ENCODE data around the gene UQCRC2.
"Not testable (repeated sequence)": the region's sequence is repeated elsewhere in the genome, so short reads cannot be mapped to it uniquely, and the experiment has no call there.

UQCRC2 gene

DNA sequence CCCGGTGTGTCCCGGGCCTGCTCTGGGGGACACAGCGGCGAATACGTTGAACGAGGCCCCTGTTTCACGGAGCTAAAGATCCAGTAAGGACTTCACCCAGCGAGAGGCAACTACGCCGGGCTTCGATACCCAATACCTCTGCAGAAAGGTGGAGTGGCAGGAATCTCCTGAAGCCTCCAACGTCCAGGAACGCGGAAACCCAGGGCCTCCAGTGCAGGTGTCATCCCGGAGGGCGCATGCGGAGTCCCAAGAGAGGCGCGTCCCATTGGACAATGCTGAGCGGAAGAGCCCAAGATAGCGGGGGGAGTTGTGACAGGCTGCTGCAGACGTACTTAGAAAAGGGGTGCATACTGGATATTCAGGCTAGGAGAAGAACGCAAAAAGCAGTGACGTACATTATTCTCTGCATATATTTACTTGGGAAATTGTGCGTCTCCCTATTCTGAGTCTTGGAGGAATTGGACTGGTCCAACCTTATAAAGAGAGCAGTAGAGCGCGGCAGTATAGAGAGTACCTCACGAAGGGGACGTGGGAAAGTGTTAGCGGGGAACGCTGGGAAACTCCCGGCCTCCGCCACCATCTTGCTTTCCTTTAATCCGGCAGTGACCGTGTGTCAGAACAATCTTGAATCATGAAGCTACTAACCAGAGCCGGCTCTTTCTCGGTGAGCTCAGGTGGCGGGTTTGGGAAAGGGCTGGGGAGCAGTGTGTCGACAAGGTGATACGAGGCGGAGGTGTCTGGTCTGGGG is at the start of gene UQCRC2:
TSS of gene UQCRC2 (plus strand) at position 569 of the 748 bp plus-strand sequence. CDS start at position 632, 63 bp downstream.
- in situ Hi-C loops (cut with HindIII; ENCODE audit: low sequenced_read_pairs) = no loop called here

DNA sequence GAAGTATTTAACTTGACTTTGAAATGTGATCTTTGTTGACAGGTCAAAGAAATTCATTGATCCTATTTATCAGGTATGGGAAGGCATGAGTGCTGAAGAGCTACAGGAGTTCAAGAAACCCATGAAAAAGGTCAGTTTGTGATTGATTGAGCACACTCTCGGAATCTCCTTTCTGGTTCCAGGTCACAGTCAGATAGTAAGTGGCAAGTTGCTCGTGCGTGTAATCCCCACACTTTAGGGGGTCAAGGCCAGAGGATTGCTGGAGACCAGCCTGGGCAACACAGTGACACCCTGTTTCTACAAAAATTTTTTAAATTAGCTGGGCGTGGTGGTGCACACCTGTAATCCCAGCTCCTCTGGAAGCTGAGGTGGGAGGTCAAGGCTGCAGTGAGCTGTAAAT is 20.5 kb upstream of the UQCRC2 start:
- in situ Hi-C loops (cut with HindIII; ENCODE audit: low sequenced_read_pairs) = not testable (repeated sequence)

DNA sequence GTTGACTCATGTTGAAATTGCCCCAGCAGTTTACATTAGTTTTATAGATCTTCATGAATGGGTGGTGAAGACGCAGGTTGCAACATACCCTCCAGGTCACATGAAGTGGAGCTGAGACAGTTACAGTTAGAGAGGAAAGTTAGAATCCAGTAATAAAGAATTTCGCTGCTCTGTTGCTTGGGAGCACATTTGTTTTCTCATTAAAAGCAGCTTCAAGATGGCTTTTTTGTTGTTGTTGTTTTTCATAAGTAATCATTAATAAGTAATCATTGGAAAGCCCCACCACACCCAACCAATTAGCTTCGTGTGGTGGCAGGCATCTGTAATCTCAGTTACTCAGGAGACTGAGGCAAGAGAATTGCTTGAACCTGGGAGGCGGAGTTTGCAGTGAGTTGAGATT is 19.8 kb upstream of the UQCRC2 start:
- in situ Hi-C loops (cut with HindIII; ENCODE audit: low sequenced_read_pairs) = not testable (repeated sequence)

DNA sequence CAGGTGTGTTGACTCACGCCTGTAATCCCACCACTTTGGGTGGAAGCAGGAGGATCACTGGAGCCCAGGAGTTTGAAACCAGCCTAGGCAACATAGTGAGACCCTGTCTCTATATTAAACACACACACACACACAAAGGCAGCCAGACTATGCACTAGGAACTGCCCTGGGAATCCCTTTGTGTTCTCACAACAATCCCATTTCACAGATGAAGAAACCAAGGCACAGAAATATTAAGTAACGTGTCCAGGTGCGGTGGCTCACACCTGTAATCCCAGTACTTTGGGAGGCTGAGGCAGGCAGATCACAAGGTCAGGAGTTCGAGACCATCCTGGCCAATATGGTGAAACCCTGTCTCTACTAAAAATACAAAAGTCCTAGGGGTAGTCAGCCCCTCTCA is 19.4 kb upstream of the UQCRC2 start:
- in situ Hi-C loops (cut with HindIII; ENCODE audit: low sequenced_read_pairs) = not testable (repeated sequence)

DNA sequence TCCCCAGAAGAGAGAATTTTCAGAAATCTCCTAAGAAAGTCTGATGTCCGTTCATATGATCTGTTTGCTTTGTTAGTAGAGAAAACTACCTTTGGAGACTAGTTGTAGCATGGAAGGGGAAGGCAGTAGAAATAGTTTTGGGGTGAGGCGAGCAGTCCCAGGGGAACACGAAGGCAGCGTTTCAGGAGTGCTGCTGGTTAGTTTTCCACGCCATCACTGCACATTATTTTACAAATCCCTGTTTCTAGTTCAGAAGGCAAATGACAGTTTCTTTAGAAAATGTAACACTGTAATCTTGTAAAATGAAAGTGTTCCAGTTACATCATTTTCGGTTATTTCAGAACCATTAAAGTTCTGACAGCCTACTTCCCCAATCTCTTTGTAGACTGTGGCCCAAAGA is 16.9 kb upstream of the UQCRC2 start:
- in situ Hi-C loops (cut with HindIII; ENCODE audit: low sequenced_read_pairs) = not testable (repeated sequence)

DNA sequence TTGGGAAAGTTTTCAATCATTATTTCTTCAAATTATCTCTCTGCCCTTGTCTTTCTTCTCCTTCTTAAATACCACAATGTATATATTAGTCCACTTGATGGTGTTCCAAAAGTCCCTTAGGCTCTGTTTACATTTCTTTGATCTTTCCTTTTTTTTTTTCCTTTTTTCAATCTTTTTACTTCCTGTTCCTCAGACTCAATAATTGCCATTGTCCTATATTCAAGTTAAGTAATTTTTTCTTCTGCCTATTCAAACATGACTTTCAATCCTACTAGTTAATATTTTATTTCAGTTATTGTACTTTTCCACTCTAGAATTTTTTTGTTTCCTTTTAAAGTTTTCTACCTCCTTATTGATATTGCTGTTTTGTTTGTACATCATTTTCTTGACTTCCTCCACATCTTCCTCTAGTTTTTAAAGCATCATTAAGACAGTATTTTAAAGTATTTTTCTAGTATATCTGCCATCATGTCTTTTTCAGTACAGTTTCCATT is 15.8 kb upstream of the UQCRC2 start:
- in situ Hi-C loops (cut with HindIII; ENCODE audit: low sequenced_read_pairs) = no loop called here

DNA sequence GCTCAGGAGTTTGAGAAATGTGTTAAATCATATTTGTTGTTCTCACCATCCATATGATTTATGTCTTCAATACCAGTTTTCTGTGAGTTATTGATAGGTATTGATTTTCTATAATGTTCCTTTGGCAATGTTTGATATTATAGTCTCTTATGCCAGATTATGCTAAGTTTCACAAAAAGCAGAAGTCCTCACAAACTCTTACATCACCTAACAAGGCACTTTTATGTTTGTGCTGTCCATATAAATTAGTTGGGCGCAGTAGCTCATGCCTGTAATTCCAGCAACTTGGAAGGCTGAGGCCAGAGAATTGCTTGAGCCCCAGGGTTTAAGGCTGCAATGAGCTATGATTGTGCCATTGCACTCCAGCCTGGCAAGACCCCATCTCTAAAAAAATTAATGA is 12.6 kb upstream of the UQCRC2 start:
- in situ Hi-C loops (cut with HindIII; ENCODE audit: low sequenced_read_pairs) = no loop called here

DNA sequence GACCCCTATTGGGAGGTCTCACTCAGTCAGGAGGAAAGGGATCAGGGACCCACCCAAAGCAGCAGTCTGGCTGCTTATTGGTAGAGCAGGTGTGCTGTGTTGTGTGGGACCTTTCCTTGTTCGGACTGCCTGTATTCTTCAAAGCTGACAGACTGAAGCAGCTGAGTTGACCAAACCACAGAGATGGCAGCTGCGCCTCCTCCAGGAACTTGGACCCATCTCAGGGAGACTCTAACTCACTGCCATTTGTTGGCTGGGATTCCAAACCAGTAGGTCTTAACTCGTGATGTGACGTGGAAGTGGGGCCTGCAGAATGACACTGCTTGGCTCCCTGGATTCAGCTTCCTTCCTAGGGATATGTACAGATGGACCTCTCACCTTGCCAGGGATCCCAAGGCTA is 9.6 kb upstream of the UQCRC2 start:
- in situ Hi-C loops (cut with HindIII; ENCODE audit: low sequenced_read_pairs) = no loop called here

DNA sequence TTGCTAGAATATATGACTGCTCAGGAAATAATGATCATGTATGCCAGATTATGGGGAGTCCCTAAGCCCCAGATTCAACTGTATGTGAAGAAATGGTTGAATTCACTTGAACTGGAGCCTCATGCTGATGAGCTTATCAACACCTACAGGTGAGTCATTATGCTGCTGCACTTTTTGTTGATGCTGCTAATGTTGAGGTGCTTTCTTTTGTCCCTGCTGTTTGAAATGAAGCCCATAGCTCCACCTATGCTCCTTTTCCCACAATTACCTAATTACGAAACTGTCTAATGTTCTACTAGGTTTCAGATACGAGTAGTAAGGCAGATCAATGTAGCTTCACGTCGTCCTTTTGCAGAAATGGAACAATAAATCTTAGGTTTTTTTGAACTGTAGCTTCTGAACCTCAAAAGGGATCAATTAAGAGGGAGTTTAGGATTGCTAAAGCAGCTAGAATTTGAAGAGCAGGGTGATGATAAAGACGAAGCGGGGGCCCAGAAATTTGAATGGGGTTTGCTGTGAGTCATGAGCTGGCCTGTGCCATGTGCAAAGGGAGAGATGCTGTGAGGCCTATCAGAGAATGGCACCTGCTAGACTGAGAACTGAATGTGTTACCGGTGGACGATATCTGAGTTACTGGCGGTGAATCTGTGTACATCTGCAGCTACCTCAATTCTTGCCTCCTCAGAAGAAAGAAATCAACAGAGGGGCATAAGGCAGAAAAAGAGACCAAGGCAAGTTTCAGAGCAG is 6.1 kb upstream of the UQCRC2 start:
- in situ Hi-C loops (cut with HindIII; ENCODE audit: low sequenced_read_pairs) = no loop called here

DNA sequence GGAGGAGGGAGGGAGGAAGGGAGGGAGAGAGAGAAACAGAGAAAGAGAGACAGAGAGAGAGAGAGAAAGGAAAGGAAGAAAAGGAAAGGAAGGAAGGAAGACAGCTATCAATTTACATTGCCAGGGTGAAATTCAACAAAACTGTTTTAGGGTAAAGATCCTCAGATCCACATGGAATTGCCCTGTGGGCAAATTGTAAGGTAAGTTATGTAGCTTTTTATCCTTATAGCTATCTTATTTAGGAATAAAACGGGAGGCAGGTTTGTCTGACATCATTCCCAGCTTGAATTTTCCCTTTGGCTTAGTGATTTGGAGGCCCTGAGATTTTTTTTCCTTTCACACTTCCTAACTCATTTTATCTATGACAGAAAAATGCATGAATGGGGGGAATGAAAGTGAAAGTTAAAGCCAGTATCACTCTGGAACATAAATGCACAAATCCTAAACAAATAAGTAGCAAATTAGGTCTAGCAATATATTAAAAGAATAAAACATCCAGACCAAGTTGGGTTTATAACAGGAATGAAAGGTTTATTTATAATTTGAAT is 3.4 kb upstream of the UQCRC2 start:
- in situ Hi-C loops (cut with HindIII; ENCODE audit: low sequenced_read_pairs) = no loop called here

DNA sequence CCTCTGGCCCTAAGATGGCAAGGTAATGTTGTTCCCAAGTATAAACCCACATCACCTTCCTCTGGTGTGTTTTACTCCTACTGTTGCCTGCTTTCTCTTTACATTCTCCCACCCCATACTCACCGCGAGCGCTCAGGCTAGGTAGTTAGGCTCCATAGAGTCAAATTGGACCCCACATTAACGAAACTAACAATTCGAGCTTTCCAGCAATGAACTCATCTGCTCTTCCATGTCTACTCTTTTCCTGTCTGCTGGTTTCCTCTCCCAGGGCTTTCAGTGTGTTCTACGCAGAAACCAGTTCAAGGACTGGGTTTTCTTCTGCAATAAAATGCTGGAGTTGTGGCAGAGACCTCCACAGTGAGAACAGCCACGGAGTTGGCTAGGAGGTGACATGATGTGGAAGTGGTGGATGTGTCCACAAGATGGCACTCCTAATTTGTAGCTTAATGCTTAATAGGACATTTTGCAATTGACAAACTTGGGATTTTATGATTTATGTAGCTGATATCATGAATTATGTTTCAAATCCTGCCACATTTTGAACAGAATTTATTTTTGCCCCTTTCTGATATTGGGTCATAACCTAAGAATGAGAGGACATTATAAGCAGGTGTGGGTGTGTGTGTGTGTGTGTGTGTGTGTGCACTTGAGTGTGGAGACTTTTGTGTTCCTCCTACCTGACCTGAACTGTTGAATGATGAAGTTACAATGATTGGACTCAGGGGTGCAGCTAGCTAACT is 2.2 kb upstream of the UQCRC2 start:
- in situ Hi-C loops (cut with HindIII; ENCODE audit: low sequenced_read_pairs) = no loop called here

DNA sequence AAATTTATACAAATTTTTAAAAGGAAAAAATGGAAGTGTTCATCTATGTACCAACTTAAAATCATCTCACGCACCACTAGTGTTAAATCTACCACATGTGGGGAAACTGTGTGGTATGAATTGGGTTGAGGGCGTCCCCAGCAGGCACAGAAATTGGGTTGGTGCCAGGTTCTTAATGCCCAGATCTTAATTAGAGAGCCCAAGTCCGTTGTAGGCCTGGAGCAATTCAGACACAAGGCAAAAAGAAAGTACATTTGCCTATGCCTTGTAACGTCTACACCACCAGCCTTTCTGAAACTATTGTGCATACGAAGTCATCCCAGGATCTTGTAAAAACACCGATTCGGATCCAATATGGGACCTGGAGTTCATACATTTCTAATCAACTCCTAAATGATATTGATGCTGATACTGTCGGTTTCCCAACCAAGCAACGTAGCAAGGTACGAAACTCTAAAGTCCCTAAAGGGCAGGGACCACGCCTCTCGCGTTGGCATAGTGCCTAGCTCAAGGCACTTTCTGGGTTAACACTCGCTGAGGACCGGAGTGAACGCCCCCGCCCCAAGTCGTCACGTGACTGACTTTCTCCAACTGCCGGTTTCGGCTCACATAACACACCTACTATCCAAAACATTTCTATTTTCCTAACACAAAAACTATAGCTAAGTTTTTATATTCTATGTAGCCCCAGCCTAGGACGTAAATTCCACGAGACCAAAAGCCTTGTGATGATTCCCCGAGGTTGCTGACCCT is 945 bp upstream of the UQCRC2 start:
- in situ Hi-C loops (cut with HindIII; ENCODE audit: low sequenced_read_pairs) = no loop called here

DNA sequence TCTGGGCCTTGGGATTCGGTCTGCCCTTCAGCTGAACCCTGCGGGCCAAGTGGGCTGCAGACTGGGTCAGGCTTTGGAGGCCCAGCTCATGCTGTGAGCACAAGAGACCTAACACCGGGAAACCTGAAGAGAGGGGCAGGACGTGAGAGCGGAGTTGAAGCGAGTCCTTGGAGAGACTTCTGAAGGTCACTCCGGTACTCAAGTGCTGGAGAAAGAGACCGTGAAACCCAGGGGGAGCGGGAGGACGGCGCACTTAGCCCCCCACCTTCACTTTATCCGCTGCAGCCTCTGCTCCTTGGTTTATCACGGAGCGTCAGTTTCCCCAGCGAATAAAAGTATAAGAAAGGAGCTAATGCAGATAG is 361 bp downstream of the UQCRC2 start:
- in situ Hi-C loops (cut with HindIII; ENCODE audit: low sequenced_read_pairs) = no loop called here

DNA sequence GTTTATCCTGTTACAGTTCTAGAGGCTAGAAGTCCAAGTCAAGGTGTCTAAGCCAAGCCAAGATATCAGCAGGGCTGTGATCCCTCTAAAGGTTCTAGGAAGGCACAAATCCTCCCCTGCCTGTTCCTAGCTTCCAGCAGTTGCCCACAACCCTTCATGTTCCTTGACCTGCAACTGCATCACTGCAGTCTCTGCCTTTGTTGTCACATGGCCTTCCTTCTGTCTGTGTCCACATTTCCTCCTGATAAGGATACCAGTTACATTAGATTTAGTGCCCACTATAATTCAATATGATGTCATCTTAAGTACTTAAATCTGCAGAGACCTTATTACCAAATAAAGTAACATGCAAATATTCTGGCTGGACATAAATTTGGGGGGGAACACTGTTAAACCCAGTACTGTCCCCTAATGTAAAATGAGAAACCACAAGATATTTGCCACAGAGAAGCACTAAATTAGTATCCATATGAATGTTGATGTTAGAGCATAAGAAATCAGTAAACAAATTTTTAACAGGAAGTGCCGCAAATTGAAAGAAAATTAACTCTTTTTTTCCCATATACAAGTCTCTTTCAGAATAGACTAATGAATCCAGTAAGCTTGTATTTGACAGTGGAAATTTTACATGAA is 4.7 kb downstream of the UQCRC2 start:
- in situ Hi-C loops (cut with HindIII; ENCODE audit: low sequenced_read_pairs) = no loop called here

DNA sequence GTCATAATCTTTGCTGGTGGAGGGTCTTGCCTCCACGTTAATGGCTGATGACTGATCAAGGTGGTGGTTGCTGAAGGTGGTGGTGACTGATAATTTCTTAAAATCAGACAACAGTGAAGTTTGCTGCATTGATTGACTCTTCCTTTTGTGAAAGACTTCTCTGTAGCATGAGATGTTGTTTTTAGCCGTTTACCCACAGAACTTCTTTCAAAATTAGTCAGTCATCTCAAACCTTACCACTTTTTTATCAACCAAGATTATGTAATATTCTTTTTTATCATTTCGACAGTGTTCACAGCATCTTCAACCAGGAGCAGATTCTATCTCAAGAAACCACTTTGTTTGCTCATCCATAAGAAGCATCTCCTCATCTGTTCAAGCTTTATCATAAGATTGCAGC is 5.9 kb downstream of the UQCRC2 start:
- in situ Hi-C loops (cut with HindIII; ENCODE audit: low sequenced_read_pairs) = no loop called here

DNA sequence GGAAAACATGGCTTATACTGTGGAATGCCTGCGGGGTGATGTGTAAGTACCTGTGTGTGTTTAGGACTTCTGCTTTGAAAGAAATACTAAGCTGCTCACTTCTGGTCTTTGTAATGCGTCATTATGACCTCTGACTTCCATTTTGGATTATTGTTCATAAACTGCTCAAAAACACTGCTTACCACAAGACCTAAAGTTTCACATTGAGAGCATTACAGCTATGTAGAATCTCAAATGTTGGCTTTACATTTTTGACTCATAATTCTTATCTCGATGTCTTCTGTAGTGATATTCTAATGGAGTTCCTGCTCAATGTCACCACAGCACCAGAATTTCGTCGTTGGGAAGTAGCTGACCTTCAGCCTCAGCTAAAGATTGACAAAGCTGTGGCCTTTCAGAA is 9.3 kb downstream of the UQCRC2 start:
- in situ Hi-C loops (cut with HindIII; ENCODE audit: low sequenced_read_pairs) = no loop called here

DNA sequence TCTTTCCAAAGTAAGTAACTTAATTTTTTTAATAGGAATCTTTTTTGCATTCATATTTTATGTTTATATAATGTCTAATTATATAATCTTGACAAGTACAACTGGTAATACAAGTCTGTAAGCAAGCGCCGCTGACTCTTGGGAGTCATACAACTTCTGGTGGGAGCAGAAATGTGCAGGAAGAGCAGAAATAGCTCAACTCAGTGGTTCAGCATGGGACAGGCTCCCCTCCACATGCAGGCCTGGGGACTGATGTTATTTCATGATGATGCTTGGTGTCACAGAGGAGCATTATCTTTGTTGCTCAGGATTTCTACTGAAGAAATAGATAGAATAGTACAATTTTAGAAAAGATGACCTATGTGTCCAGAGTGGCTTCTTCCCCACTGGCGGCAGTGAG is 10.7 kb downstream of the UQCRC2 start:
- in situ Hi-C loops (cut with HindIII; ENCODE audit: low sequenced_read_pairs) = no loop called here

DNA sequence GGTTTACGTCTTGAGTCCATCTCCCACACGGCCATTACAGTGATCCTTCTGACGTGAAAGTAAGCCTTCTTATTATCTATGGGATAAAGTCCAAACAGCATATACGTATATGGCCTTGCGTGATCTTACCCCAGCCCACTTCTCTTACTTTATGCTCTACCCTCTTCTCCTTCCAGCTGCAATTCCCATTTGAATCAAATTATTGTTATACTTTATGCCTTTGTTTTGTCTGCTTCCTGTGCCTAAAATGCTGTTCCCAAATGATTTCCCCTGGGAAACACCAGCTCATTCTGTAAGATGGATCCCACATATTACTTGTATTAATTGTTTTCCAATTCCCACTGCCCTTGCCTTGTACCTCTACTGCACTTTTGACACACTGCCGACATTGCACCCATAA is 11.2 kb downstream of the UQCRC2 start:
- in situ Hi-C loops (cut with HindIII; ENCODE audit: low sequenced_read_pairs) = no loop called here

DNA sequence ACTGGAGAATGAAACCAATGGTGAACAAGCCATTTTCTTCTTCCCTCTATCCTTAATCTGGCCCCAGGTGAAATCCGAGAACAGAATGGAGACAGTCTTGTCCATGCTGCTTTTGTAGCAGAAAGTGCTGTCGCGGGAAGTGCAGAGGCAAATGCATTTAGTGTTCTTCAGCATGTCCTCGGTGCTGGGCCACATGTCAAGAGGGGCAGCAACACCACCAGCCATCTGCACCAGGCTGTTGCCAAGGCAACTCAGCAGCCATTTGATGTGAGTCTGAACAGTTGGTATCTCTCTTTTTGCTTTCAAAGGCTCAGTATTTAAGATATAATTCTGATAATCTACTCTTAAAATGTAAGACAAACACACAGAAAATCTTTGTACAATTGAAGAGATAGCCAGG is 18.7 kb downstream of the UQCRC2 start:
- in situ Hi-C loops (cut with HindIII; ENCODE audit: low sequenced_read_pairs) = no loop called here

DNA sequence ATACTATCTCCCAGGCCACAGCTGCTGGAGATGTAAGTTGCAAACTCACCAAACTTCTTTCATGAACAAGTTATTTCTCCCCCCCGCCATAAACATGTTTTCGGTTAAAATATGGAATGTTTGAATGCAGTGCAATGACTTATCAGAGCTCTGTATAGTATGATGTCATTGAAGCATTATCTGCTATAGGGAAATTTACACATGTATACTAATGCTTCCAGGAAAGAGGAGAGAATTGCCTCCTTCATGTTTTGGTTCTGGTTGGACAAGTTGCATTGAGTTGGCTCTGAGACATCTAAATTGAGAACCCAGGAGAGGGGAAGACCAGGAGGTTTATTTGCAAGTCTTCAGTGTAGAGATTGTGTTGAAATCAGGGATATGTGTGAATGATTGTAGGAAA is 20.8 kb downstream of the UQCRC2 start:
- in situ Hi-C loops (cut with HindIII; ENCODE audit: low sequenced_read_pairs) = no loop called here

Measured in DLD1 (cell line).